ENCODE results near the gene RASSF8.

Gene RASSF8

DNA sequence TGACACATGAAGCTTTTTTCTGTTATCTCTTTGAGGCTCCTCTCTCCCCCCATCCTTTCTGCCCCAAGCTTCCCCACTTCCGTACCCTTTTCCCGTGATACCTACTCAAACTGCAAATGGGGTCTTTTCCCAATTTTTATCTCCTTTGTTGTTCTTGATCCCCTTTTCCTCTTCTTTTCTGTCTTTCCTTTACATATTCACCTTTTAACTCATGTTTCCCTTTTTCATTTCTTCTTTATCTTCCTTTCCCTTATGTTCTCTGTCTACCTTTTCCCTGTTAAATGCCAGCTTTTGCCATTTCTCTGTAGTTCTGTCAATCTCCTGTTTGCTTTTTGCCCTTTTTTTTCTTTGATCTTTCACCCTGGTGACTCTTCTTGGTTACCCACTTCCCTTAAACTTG, 168.9 kb downstream of the RASSF8 start:
- no peak for DNase-seq

DNA sequence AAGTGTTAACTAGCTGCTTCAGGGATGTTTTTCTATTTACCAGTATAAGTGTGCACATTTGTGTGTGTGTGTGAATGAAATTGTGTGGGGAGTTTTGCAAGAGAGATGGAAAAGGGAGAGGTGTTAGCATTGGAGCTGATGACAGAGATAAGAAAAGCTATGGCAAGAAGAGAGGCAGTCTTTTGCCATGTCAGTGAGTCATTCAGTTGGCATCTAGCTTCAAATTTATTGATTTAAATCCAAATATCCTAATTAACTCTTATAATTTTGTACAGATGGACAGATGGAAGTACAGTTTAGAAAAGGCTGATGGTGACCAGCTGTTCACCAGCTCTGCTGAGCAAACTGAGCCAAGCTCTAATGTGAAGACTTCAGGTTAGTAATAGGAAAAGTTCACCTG, 169.7 kb downstream of the RASSF8 start:
- DNase-seq: no peak

All from T1000 (cell line).